Measurements from ENCODE around the gene BCL7C.

- TF ChIP-seq CTCF (conservative IDR thresholded peaks at IDR 0.05; ENCODE audit: low read depth, low read length) (no peak), EZH2 (IDR thresholded peaks at IDR 0.05; ENCODE audit: borderline replicate concordance, low read depth, low read length, poor library complexity, severe bottlenecking) (no peak)
These were observed 9.7 kb upstream of the BCL7C start for GRCh38 chr16:30903596-30903995.
